Naive B cell (primary cell): ENCODE measurements around the gene CLECL1. TPM values are rescaled to one million over a fixed set of nuclear protein-coding genes. Genes with fewer than 3 reads are reported as not detected.
"Not testable (repeated sequence)": the region's sequence is repeated elsewhere in the genome, so short reads cannot be mapped to it uniquely, and the experiment has no call there.

Experiments
- ATAC-seq, 2 donors: fragments of 150-1000 bp; cut with Tn5 transposase; 2 replicates each; pipeline ENCODE4 v1.10.0; 2021; ENCODE audit warnings: low read depth in 2 of 2, mild to moderate bottlenecking in 2 of 2, moderate library complexity in 2 of 2
- DNase-seq: peaks from one replicate; pipeline ENCODE4 v3.0.0; 2022
- H3K27ac Mint-ChIP-seq, 6 donors: one replicate each; pipeline ENCODE4 v1.8.0; 2020 to 2022; ENCODE audit warnings: mild to moderate bottlenecking in 6 of 6, mixed read lengths in 6 of 6, moderate library complexity in 5 of 6, inconsistent platforms in 2 of 6
- H3K27me3 Mint-ChIP-seq, 3 donors: one replicate each; pipeline ENCODE4 v1.8.0; 2021 to 2022; ENCODE audit warnings: mixed read lengths in 3 of 3, mild to moderate bottlenecking in 1 of 3
- H3K36me3 Mint-ChIP-seq, 2 donors: one replicate each; pipeline ENCODE4 v1.8.0; 2020 to 2022; ENCODE audit warnings: mixed read lengths in 2 of 2, inconsistent platforms in 1 of 2, mild to moderate bottlenecking in 1 of 2
- H3K4me1 Mint-ChIP-seq, 3 donors: one replicate each; pipeline ENCODE4 v1.8.0; 2020 to 2022; ENCODE audit warnings: mixed read lengths in 3 of 3, inconsistent platforms in 1 of 3, mild to moderate bottlenecking in 1 of 3, moderate library complexity in 1 of 3
- H3K4me3 Mint-ChIP-seq, 8 donors: one replicate each; pipeline ENCODE4 v1.8.0; 2020 to 2022; ENCODE audit warnings: mild to moderate bottlenecking in 8 of 8, mixed read lengths in 8 of 8, moderate library complexity in 8 of 8, inconsistent platforms in 2 of 8
- H3K9me3 Mint-ChIP-seq, 7 donors: one replicate each; pipeline ENCODE4 v1.8.0; 2020 to 2022; ENCODE audit warnings: mixed read lengths in 7 of 7, mild to moderate bottlenecking in 5 of 7, inconsistent platforms in 2 of 7, moderate library complexity in 1 of 7
- polyA plus RNA-seq, 6 donors: library from polyadenylated mRNA; unstranded; fragments of 300-500 nt; fragmentation: Illumina TruSeq; gene quantifications; one replicate each; pipeline ENCODE4 v1.2.3, GENCODE V29; 2021; ENCODE audit warnings: low read depth in 6 of 6

The CLECL1 gene
- polyA plus RNA-seq, 6 donors from 2014 or later, result 8.9 to 34.0 (median 11.5) TPM

DNA sequence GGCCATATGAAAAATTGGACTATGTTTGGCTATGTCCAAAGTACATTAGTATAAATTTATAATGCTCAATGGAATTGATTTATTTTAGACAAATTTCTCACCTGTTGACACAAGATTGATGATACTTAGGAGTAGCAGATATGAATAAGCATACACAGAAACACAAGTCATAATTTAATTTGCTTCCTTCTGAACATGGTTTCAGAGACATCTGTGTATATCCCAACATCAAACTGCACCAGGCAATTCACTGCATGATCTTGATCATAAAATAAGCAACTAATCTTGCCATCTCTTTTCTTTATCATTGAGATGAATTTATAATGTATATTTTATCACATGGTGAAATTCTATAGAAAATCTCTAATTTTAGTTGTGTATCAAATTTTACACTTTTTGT, 3.8 kb downstream of the CLECL1 start:
- DNase-seq (no peak), ATAC-seq (no peak)
- H3K4me3 Mint-ChIP-seq, result peak overlapping the region in 1 of 8 donors; percentile 61
- H3K9me3 Mint-ChIP-seq, result no peaks in the 10 kb centered on the region
- no peaks in the 10 kb centered on the region for H3K36me3 Mint-ChIP-seq
- peak overlapping the region in 2 of 6 donors; percentile 39 to 86 for H3K27ac Mint-ChIP-seq
- peaks cover 22 to 55% (median 26%) of the 10 kb centered on the region in 3 donors for H3K4me1 Mint-ChIP-seq
- no peaks in the 10 kb centered on the region for H3K27me3 Mint-ChIP-seq

DNA sequence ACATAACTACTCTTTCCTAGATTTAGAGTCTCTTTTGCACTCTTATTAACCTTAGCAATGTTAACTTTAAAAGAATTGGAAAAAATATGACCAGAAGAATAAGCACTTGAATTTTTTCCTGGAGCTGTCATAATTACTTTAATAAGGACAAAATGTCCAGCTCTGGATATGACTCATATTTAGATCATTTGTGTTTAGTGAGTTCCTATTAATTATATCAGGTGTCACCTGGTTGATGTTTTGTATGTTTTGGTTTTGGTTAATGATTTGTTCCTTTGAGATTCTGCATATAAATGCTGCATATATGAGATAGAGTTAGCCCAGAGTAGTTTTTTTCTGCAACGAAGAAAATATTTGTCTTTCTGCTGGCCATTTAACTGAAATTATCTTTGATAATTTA, 5.1 kb downstream of the CLECL1 start:
- no peak for ATAC-seq

DNA sequence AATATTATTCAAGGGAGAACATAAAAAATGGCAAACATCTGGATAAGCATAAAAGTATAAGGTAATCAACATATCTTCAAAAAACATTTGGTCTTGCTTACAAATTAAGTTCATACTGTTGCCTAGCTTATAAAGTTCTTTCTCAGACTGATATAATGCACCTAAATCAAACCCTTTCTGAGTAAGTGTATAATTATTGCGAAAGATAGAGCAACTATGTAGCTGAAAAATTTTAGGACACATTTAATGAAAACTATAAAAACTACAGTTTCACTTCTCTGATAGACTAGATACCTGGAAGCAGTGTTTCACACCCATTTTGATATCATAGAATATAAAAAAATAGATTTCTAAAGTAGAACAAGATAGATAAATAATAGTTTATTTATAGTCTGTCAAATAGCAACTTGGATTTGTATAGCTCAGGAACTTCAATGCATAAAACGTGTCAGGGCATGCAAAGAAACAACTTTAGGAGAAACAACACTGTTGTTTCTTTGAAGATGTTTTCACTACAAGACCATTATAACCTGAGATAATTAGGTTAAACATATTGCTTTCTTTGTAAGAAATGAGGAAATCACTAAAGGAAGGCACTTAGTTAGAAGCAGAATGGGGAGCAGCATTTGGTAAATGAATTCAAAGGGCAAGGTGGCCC, 7.6 kb downstream of the CLECL1 start:
- Mint-ChIP-seq H3K4me3 (peak overlapping the region in 1 of 8 donors; percentile 6), H3K36me3 (no peaks in the 10 kb centered on the region), H3K27ac (peak overlapping the region in 1 of 6 donors; percentile 33), H3K9me3 (no peaks in the 10 kb centered on the region), H3K4me1 (peaks cover 36 to 56% (median 37%) of the 10 kb centered on the region in 3 donors), H3K27me3 (no peaks in the 10 kb centered on the region)
- ATAC-seq (no peak), DNase-seq (no peak)

More for the DNA sequence above, 5.1 kb downstream of the CLECL1 start:
- no peak for DNase-seq
- H3K9me3 Mint-ChIP-seq, result no peaks in the 10 kb centered on the region
- peaks cover 23 to 57% (median 28%) of the 10 kb centered on the region in 3 donors for H3K4me1 Mint-ChIP-seq
- H3K4me3 Mint-ChIP-seq, result peak overlapping the region in 2 of 8 donors; percentile 31 to 35
- peak overlapping the region in 3 of 6 donors; percentile 4 to 51 (median 24) for H3K27ac Mint-ChIP-seq
- no peaks in the 10 kb centered on the region for H3K36me3 Mint-ChIP-seq
- H3K27me3 Mint-ChIP-seq, result no peaks in the 10 kb centered on the region

DNA sequence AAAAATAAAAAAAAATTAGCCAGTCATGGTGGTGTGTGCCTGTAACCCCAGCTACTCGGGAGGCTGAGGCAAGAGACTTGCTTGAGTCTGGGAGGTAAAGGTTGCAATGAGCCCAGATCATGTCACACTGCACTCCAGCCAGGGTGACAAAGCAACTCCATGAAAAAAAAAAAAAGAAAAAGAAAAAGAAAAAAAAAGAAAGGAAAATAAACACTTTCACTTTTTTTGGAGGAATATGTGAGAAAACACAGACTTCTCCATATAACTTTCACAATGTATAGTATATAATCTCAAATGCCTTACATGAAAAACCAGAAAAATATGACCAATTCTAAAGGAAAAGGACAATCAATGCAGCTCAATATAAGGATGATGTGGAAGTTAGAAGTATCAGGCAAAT, 8.9 kb downstream of the CLECL1 start:
- ATAC-seq (no peak), DNase-seq (no peak)
- Mint-ChIP-seq H3K4me1 (peaks cover 47 to 62% (median 49%) of the 10 kb centered on the region in 3 donors), H3K4me3 (peak overlapping the region in 4 of 8 donors; percentile 7 to 68 (median 23)), H3K27ac (peak overlapping the region; percentile 49 to 97 (median 86)), H3K9me3 (no peaks in the 10 kb centered on the region), H3K27me3 (no peaks in the 10 kb centered on the region), H3K36me3 (no peaks in the 10 kb centered on the region)

DNA sequence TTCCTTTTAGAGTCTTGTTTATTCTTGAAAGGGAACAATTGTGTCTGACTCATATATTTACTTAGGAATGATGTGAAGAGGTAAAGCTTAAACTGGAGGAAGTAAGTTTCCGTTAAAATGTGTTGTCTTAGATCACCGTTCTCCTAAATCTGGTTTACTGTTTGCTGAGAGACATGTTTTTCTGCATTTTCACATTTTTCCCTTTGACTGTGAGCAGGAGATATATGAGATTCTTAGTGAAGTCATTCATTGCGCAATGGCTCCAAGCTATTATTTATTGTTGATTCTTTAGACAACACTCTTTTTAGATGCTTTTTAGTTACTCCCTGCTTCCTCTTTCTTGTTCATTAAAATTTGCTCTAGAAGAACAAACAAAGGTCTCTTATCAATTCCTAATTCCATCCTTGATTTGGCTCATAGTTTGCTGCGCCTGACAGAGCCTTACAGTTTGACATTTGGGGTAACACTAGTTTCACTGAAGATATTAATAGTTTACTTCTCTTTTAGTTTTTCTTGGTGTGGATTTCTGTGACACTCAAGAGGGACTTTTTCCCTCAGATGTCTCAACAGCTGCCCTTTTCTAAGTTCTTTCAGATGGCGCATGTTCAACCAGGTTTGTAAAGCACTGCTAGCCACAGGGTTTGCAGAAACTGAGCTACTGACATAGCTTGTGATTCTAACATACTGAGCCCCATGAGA, 11.4 kb downstream of the CLECL1 start:
- peak overlapping the region; percentile 48 to 91 (median 66) for H3K4me3 Mint-ChIP-seq
- ATAC-seq (peak; percentile 91 to 93), DNase-seq (peak; percentile 72)
- no peaks in the 10 kb centered on the region for H3K27me3 Mint-ChIP-seq
- peaks cover 61 to 85% (median 66%) of the 10 kb centered on the region in 3 donors for H3K4me1 Mint-ChIP-seq
- no peaks in the 10 kb centered on the region for H3K9me3 Mint-ChIP-seq
- H3K36me3 Mint-ChIP-seq, result peaks cover 0 to under 1% of the 10 kb centered on the region in 2 donors
- peak overlapping the region; percentile 93 to 98 (median 96) for H3K27ac Mint-ChIP-seq

DNA sequence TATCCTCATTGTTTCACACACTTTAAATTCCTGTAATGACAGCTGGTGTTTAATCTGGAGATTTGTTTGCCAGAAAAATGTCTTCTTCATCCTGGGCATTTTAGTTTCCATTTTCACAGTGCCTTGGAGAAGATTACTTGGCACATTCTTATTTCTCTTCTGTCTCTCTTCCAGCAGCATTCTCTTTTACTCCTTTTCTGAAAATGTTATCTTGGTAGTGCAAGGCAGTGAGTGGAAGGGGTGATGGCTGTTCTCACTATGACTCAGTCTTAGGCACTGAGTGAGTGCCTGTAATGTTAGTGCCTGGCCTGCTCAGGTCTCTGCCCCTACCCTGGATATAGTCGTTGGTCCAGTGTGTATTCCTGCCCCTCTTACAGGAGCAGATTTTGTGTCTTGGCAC, 13.1 kb downstream of the CLECL1 start:
- Mint-ChIP-seq H3K36me3 (peaks cover 5 to 13% of the 10 kb centered on the region in 2 donors), H3K4me3 (peak overlapping the region in 7 of 8 donors; percentile 26 to 89 (median 65)), H3K9me3 (peaks cover 0 to 10% (median 3%) of the 10 kb centered on the region in 7 donors), H3K4me1 (peaks cover 75 to 94% (median 84%) of the 10 kb centered on the region in 3 donors), H3K27me3 (no peaks in the 10 kb centered on the region), H3K27ac (peak overlapping the region; percentile 77 to 97 (median 94))
- no peak for DNase-seq
- no peak for ATAC-seq

DNA sequence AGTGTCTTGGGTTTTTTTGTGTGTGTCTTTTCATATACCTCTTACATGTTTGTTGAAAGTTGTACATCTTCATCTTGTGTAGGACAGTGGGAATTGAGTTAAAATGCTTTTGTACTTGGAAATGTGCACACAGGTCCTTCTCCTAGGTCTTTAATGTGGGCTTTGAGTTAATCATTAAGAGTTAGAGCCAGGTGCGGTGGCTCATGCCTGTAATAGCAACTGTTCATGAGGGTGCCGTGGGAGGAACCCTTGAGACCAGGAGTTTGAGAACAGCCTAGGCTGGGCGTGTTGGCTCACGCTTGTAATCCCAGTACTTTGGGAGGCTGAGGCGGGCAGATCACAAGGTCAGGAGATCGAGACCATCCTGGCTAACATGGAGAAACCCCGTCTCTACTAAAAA, 13.9 kb downstream of the CLECL1 start:
- Mint-ChIP-seq H3K27me3 (no peaks in the 10 kb centered on the region), H3K36me3 (peaks cover 5 to 13% of the 10 kb centered on the region in 2 donors), H3K9me3 (peaks cover 0 to 10% (median 3%) of the 10 kb centered on the region in 7 donors), H3K27ac (peak overlapping the region; percentile 78 to 97 (median 94)), H3K4me1 (peaks cover 75 to 97% (median 92%) of the 10 kb centered on the region in 3 donors), H3K4me3 (peak overlapping the region in 7 of 8 donors; percentile 32 to 89 (median 65))
- DNase-seq, result no peak
- ATAC-seq, result no peak

GRCh38 chr12:9717070-9717925, 15.6 kb downstream of the CLECL1 start:
- Mint-ChIP-seq H3K36me3 (peaks cover 5 to 13% of the 10 kb centered on the region in 2 donors), H3K27me3 (no peaks in the 10 kb centered on the region), H3K27ac (peak overlapping the region; percentile 87 to 99 (median 94)), H3K4me3 (peak overlapping the region; percentile 57 to 88 (median 79)), H3K4me1 (peaks cover 76 to 97% (median 95%) of the 10 kb centered on the region in 3 donors), H3K9me3 (peaks cover 0 to 10% (median 3%) of the 10 kb centered on the region in 7 donors)
- ATAC-seq, result peak in 1 of 2 donors; percentile 17
- DNase-seq, result no peak

DNA sequence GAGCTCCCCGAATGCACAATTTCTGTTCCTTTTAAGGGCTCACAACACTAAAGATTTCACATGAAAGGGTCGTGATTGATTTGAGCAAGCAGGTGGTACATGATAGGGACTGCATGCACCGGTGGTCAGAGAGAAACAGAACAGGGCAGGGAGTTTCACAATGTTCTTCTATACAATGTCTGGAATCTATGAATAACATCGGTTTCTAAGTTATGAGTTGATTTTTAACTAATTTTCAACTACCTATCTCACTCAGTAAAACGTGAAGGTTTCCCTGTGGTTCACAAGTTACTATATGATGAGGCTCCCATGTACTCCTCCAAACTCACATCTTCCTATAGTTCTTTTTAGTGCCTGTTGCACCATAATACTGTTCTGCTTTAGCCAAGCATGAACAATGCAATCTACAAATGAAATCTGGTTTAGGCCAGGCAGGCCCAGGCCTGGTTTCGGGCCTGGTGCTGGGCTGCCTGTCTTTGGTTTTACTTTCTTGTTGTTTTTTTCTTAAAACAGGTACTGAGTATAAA, 19.8 kb downstream of the CLECL1 start:
- Mint-ChIP-seq H3K4me1 (peaks cover 71 to 98% (median 94%) of the 10 kb centered on the region in 3 donors), H3K36me3 (peaks cover 9 to 20% of the 10 kb centered on the region in 2 donors), H3K4me3 (peak overlapping the region; percentile 16 to 87 (median 69)), H3K9me3 (peaks cover 0 to 10% (median 3%) of the 10 kb centered on the region in 7 donors), H3K27ac (peak overlapping the region; percentile 97 to 99 (median 98))
- not testable (repeated sequence) for H3K27me3 Mint-ChIP-seq
- peak; percentile 85 to 91 for ATAC-seq
- peak; percentile 53 for DNase-seq

DNA sequence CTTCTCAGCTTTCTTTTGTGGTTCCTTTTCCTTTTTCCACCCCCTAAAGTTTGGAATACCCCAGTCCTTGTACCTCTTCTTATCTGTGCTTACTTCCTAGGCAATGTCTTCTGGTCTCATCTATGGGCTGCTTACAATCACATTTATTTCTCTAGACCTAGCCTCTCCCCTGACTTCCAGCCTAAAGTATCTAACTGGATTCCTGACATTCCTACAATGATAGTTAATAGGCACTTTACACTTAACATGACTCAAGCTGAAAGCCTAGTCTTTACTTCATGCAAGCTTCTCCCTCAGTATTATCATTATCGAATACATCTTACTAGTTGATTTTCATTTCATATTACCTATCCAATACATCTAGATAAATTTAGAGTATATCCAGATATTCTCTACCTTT, 21.2 kb downstream of the CLECL1 start:
- ATAC-seq (no peak), DNase-seq (no peak)
- Mint-ChIP-seq H3K27ac (peak overlapping the region in 5 of 6 donors; percentile 74 to 99 (median 92)), H3K4me1 (peaks cover 73 to 100% (median 94%) of the 10 kb centered on the region in 3 donors), H3K36me3 (peaks cover 9 to 20% of the 10 kb centered on the region in 2 donors), H3K4me3 (peak overlapping the region in 5 of 8 donors; percentile 4 to 79 (median 61)), H3K9me3 (peaks cover 0 to 10% (median 4%) of the 10 kb centered on the region in 7 donors), H3K27me3 (no peaks in the 10 kb centered on the region)

DNA sequence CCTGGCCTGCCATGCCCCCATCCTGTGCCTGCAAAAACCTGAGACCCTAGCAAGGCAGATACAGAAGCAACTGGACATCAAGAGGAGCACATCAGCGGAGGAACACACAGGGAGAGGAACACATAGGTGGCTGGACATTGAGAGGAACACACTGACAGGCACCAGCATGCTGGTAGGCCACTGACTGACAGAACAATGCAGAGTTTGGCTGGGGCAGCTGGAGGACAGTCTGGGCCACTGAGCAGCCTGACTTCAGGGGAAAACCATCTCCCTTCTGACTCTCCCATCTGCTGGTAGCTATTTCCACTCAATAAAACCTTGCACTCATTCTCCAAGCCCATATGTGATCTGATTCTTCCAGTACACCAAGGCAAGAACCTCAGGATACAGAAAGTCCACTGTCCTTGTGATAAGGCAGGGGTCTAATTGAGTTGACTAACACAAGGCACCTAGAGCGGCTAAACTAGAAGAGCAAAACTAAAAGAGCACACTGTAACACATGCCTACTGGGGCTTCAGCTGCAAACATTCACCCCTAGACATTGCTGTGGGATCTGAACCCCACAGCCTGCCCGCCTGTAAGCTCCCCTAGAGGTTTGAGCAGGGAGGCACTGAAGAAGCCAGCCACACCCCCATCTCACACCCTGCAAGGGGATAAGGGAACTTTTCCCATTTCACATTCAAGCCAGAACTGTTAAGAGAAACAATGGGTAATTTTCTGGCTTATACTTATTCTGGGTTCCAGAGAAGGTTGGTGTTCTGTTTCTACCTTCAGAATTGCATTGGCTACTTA, 22.1 kb downstream of the CLECL1 start:
- H3K36me3 Mint-ChIP-seq, result peaks cover 11% of the 10 kb centered on the region in 2 donors
- peak overlapping the region; percentile 15 to 97 (median 78) for H3K27ac Mint-ChIP-seq
- DNase-seq (no peak), ATAC-seq (no peak)
- H3K4me3 Mint-ChIP-seq, result peak overlapping the region in 5 of 8 donors; percentile 30 to 68 (median 51)
- H3K27me3 Mint-ChIP-seq, result no peaks in the 10 kb centered on the region
- peaks cover 0 to 5% (median 2%) of the 10 kb centered on the region in 7 donors for H3K9me3 Mint-ChIP-seq
- H3K4me1 Mint-ChIP-seq, result peaks cover 74 to 100% (median 94%) of the 10 kb centered on the region in 3 donors

DNA sequence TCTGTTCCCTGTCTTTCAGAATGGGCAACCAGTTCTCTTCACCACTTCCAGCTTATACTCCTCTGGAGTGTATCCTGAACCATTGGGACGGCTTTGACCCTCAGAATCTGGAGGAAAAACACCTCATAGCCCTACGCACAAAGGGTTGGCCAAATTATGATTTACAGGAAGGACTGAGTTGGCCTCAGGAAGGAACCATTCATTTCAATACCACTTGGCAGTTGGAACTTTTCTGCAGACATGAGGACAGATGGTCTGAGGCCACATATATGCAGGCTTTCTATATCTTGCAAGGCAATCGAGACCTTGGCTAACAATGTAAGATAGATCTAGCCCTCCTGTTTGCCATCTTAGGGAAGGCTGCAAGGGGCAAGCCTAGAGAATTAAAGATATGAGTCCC, 24.0 kb downstream of the CLECL1 start:
- H3K4me1 Mint-ChIP-seq, result peaks cover 65 to 96% (median 88%) of the 10 kb centered on the region in 3 donors
- peak overlapping the region in 5 of 6 donors; percentile 74 to 97 (median 93) for H3K27ac Mint-ChIP-seq
- no peak for ATAC-seq
- H3K9me3 Mint-ChIP-seq, result peaks cover 0 to 9% (median 0%) of the 10 kb centered on the region in 7 donors
- DNase-seq, result no peak
- no peaks in the 10 kb centered on the region for H3K27me3 Mint-ChIP-seq
- H3K4me3 Mint-ChIP-seq, result peak overlapping the region in 1 of 8 donors; percentile 78
- peaks cover 7 to 10% of the 10 kb centered on the region in 2 donors for H3K36me3 Mint-ChIP-seq
